ENCODE results near the gene PTPRN2.

The PTPRN2 gene

DNA sequence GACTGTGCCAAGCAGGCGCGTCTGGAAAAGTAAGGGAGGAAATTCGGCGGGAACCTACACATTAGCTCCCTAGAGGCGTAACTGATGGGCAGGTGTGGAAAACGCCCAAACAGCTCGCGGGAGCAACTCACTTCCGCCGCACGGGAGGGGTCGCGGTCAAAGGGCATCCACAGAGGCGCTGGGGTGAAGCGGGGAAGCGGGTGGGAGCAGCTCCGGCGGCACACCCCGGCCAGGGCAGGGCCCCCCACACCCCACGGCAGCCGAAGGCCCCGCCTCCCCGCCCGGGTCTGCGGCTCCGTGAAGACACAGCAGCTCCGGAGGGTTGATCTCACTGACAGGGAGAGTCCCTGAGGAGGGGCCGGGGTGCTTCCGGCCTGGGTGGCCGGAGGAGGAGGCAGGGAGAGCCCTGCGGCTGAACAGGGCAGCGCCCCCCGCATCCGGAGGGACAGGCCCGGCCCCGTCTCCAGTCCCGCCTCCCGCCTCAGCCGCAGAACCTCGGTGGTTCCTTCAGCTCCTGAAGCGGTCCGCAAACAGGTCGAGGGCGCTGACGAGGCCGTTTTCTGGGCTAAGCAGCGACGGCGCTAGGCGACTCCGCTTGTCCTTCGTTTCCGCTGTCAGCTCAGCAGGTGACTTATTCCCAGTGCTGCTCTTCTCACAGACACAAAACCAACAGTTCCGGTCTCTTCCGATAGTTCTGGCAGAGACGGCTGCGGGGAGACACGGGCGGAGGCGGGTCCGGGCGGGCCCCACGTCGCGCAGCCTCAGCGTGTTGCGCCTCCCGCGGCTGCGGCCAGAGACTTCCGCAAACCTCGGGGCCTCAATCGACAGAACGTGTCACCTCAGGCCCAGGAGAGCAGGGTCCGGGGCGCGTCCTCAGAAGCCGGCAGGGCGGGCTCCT, 974.7 kb downstream of the PTPRN2 start:
- Histone ChIP-seq H3K4me1 (ENCODE audit: control insufficient read depth, insufficient read depth, low read length) (no peaks in the 10 kb centered on the region), H3K27me3 (ENCODE audit: control insufficient read depth, insufficient read depth, low read length) (peaks cover 3% of the 10 kb centered on the region), H3K36me3 (ENCODE audit: control insufficient read depth, insufficient read depth, low read length) (no peaks in the 10 kb centered on the region), H3K4me3 (ENCODE audit: low read length) (peak overlapping the region; percentile 67), H3K27ac (ENCODE audit: low read depth, low read length) (no peak overlapping the region), H3K9ac (ENCODE audit: low read length) (no peak overlapping the region)

DNA sequence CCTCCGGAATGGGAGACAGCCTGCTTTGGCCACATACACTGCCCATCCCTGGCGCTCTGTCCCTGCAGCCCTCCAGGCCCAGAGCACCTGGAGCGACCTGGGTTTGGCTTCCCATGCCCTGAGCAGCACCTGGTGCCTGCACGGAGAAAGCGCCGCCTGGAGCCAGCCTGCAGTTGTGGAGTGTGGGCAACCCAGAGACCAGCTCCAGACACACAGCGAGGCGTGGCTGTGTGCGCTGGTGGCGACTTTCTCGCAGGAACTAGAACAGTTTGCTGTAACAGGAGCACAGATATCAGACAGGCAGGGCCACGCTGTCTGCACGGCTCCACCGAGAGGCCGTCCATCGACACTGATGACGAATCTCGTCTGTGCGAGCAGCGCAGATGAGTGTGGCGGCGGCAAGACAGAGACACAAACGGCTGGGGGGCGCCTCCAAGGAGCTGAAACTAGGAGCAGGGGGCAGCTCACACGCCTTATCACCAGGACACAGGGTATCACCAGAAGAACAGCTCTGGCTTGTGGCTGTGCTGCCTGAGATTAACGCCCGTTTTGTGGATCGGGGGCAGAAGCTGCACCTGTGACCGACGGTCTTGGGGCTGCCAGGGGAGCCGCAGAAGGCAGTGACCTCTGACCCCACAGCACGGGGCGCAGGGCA, 975.5 kb downstream of the PTPRN2 start:
- no peaks in the 10 kb centered on the region for H3K36me3 ChIP-seq (ENCODE audit: control insufficient read depth, insufficient read depth, low read length)
- peak overlapping the region; percentile 67 for H3K4me3 ChIP-seq (ENCODE audit: low read length)
- no peak overlapping the region for H3K27ac ChIP-seq (ENCODE audit: low read depth, low read length)
- H3K4me1 ChIP-seq (ENCODE audit: control insufficient read depth, insufficient read depth, low read length): no peaks in the 10 kb centered on the region
- H3K9ac ChIP-seq (ENCODE audit: low read length): no peak overlapping the region
- peaks cover 3% of the 10 kb centered on the region for H3K27me3 ChIP-seq (ENCODE audit: control insufficient read depth, insufficient read depth, low read length)

DNA sequence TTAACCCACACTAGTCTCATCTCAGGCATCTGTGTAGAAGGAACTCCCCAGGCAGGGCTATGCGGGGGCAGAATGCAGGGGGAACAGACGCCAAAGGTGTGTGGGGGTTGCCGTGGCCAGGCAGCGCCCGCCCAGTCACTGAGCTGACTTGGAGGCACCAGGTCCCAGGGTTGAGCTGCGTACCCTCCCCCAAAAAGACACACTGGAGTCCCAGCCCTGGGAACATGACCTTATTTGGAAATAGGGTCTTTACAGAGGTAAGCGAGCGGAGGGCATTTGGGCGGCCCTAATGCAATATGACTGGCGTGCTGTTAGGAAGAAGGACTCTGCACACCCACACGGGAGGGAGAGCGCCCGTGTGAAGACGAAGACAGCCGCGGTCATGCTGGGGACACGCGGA, 976.3 kb downstream of the PTPRN2 start:
- Histone ChIP-seq H3K4me3 (ENCODE audit: low read length) (no peak overlapping the region), H3K36me3 (ENCODE audit: control insufficient read depth, insufficient read depth, low read length) (no peaks in the 10 kb centered on the region), H3K9ac (ENCODE audit: low read length) (no peak overlapping the region), H3K27ac (ENCODE audit: low read depth, low read length) (no peak overlapping the region), H3K4me1 (ENCODE audit: control insufficient read depth, insufficient read depth, low read length) (no peaks in the 10 kb centered on the region), H3K27me3 (ENCODE audit: control insufficient read depth, insufficient read depth, low read length) (peaks cover 3% of the 10 kb centered on the region)

DNA sequence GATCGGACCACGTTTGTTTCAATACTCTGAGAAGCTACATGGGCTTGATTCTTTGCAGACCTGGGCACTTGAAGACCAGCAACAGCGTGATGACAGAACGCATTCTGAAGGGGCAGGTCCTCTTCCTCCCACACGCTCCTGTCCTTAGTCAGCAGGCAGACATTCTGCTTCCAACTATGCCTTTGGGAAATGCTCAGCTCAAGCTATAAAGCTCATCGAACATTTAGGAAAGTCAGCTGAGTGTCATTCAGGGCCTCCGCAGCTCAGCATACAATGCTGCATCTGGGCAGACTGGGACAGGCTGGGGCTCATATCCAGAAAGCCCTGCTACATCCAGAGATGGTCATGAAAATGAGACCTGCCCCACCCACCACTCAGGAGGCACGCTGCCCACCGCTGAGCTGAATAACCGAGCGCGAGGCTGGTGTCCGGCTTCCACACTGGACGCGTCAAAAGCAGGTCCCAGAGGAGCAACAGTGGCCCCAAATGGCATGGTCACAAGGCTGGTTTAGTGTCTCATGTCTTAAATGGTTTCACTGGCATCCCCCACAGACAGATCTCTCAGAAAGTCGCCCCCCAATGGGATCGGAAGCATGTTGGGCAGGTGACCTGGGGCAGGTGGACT, 976.8 kb downstream of the PTPRN2 start:
- no peaks in the 10 kb centered on the region for H3K36me3 ChIP-seq (ENCODE audit: control insufficient read depth, insufficient read depth, low read length)
- H3K27ac ChIP-seq (ENCODE audit: low read depth, low read length): no peak overlapping the region
- no peak overlapping the region for H3K4me3 ChIP-seq (ENCODE audit: low read length)
- no peak overlapping the region for H3K9ac ChIP-seq (ENCODE audit: low read length)
- H3K27me3 ChIP-seq (ENCODE audit: control insufficient read depth, insufficient read depth, low read length): peaks cover 3% of the 10 kb centered on the region
- no peaks in the 10 kb centered on the region for H3K4me1 ChIP-seq (ENCODE audit: control insufficient read depth, insufficient read depth, low read length)

DNA sequence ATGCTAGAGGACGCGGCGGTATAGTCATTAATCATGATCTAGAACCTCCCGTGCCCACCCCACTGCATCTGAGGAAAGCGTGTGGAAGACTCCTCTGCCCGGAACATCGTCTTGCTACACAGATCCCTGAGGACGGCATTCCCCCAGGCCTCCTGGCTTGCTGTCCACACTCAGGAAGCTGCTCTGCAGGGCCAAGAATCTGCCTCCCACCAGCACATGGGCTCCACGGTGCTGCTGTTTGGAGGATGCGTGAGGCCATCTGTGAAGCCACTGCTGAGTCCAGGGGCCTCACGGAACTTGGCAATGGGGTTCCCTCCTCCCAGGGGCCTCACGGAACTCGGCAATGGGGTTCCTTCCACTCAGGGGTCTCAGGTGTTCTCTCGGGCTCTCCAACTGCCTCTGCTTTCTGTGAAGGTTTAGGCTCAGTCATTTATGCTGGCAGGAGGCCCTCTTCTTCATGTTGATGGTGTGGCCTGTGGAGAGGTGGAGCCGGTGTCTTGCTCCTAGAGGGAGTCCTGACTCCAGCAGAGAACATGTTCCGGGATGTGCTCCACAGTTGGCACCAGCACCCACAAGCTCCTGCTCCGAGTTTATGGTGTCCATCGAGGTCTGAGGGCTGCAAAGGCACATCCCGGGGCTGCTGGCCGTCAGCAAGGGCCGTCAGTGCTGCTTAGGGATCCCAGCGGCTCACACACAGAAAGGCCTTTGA, 977.5 kb downstream of the PTPRN2 start:
- Histone ChIP-seq H3K4me3 (ENCODE audit: low read length) (no peak overlapping the region), H3K27ac (ENCODE audit: low read depth, low read length) (no peak overlapping the region), H3K36me3 (ENCODE audit: control insufficient read depth, insufficient read depth, low read length) (no peaks in the 10 kb centered on the region), H3K9ac (ENCODE audit: low read length) (no peak overlapping the region), H3K27me3 (ENCODE audit: control insufficient read depth, insufficient read depth, low read length) (peaks cover 3% of the 10 kb centered on the region), H3K4me1 (ENCODE audit: control insufficient read depth, insufficient read depth, low read length) (no peaks in the 10 kb centered on the region)

DNA sequence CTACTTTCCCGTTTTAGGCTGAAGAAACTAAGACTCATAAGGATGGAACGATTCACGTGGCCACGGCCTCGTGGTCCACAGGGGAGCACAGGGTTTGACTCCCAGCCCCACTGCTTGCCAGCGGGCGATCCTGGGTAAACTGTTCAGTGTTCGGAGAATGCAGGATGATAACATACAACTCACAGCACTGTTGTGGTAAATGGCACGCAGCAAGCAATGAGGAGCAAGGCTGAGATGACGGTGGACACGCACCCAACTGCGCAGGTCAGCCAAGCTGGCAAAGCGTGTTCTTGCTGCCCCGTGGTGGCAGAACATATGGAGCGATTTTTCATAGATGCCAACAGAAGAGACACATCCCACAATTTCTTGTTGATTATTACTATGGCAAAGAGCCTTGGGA, 978.1 kb downstream of the PTPRN2 start:
- Histone ChIP-seq H3K9ac (ENCODE audit: low read length) (no peak overlapping the region), H3K36me3 (ENCODE audit: control insufficient read depth, insufficient read depth, low read length) (no peaks in the 10 kb centered on the region), H3K4me3 (ENCODE audit: low read length) (no peak overlapping the region), H3K27me3 (ENCODE audit: control insufficient read depth, insufficient read depth, low read length) (peaks cover 3% of the 10 kb centered on the region), H3K27ac (ENCODE audit: low read depth, low read length) (no peak overlapping the region), H3K4me1 (ENCODE audit: control insufficient read depth, insufficient read depth, low read length) (no peaks in the 10 kb centered on the region)

- H3K36me3 ChIP-seq (ENCODE audit: control insufficient read depth, insufficient read depth, low read length): no peaks in the 10 kb centered on the region
Observed at GRCh38 chr7:157607218-157607617, 980.4 kb downstream of the PTPRN2 start.

GRCh38 chr7:157606140-157606539, 981.5 kb downstream of the PTPRN2 start:
- H3K4me3 ChIP-seq (ENCODE audit: low read length): no peak overlapping the region
- H3K27ac ChIP-seq (ENCODE audit: low read depth, low read length): no peak overlapping the region
- H3K9ac ChIP-seq (ENCODE audit: low read length): no peak overlapping the region
- peaks cover 3% of the 10 kb centered on the region for H3K27me3 ChIP-seq (ENCODE audit: control insufficient read depth, insufficient read depth, low read length)
- H3K4me1 ChIP-seq (ENCODE audit: control insufficient read depth, insufficient read depth, low read length): no peaks in the 10 kb centered on the region
- H3K36me3 ChIP-seq (ENCODE audit: control insufficient read depth, insufficient read depth, low read length): no peaks in the 10 kb centered on the region

More at GRCh38 chr7:157607218-157607617, 980.4 kb downstream of the PTPRN2 start:
- Histone ChIP-seq H3K27ac (ENCODE audit: low read depth, low read length) (no peak overlapping the region), H3K27me3 (ENCODE audit: control insufficient read depth, insufficient read depth, low read length) (peaks cover 3% of the 10 kb centered on the region), H3K4me3 (ENCODE audit: low read length) (no peak overlapping the region), H3K4me1 (ENCODE audit: control insufficient read depth, insufficient read depth, low read length) (no peaks in the 10 kb centered on the region), H3K9ac (ENCODE audit: low read length) (no peak overlapping the region)

DNA sequence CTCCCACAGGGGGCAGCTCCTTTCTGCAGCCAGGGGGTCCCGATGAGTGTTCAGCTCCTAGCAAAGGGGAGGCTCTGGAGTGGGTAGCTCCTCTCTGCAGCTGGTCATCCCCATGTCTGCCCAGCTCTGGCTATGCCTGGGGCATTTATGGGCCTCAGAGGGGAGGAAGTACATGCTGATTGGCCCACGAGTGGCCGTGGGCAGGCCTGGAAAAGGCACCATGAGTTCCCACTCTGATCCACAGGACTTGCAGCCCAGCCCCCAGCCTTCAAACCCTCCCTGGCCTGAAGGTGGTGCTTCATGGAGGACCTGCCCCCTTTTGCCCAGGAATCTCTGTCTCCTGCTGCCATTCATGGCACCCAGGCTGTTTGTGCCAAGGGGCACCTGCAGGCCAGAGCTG, 982.0 kb downstream of the PTPRN2 start:
- no peaks in the 10 kb centered on the region for H3K4me1 ChIP-seq (ENCODE audit: control insufficient read depth, insufficient read depth, low read length)
- H3K27me3 ChIP-seq (ENCODE audit: control insufficient read depth, insufficient read depth, low read length): peaks cover 3% of the 10 kb centered on the region

DNA sequence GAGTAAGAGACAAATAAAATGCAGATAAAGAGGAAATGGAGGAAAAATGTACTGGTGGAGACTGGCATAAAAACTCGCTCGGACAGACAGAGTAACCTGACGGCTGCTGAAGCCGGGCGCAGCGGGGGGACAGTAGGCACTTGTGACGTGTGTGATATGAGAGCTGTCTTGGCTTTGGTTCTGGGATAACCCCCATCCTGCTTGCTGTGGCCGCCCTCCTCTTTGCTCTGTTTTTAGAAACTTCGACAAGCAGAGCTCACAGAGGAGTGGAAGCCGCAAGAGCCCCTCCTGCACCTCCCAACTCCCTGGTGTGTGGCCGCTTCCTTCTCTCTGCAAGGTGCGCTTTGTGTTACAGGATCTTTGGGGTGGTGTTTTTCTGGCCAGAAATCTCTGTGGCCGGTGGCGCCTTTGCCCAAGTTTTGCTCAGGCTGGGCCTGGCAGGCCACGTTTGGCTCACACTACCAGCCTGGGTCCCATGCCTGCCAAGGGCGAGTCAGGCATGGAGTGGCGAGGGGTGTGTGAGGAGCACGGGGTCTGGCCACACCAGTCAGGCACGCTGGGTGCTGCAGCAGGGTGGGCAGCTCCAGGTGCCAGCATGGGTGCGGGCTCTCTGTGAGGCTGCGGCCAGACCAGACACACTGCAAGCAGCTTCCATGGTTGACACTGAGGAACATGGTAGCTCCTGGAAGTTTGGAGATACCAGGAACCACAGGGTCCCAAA, 982.8 kb downstream of the PTPRN2 start:
- no peaks in the 10 kb centered on the region for H3K4me1 ChIP-seq (ENCODE audit: control insufficient read depth, insufficient read depth, low read length)
- H3K4me3 ChIP-seq (ENCODE audit: low read length): no peak overlapping the region
- H3K36me3 ChIP-seq (ENCODE audit: control insufficient read depth, insufficient read depth, low read length): no peaks in the 10 kb centered on the region
- no peak overlapping the region for H3K27ac ChIP-seq (ENCODE audit: low read depth, low read length)
- H3K9ac ChIP-seq (ENCODE audit: low read length): no peak overlapping the region
- H3K27me3 ChIP-seq (ENCODE audit: control insufficient read depth, insufficient read depth, low read length): peaks cover 3% of the 10 kb centered on the region

More for the DNA sequence above, 982.0 kb downstream of the PTPRN2 start:
- no peak overlapping the region for H3K4me3 ChIP-seq (ENCODE audit: low read length)
- no peaks in the 10 kb centered on the region for H3K36me3 ChIP-seq (ENCODE audit: control insufficient read depth, insufficient read depth, low read length)
- H3K27ac ChIP-seq (ENCODE audit: low read depth, low read length): no peak overlapping the region
- no peak overlapping the region for H3K9ac ChIP-seq (ENCODE audit: low read length)

GRCh38 chr7:157603716-157604115, 983.9 kb downstream of the PTPRN2 start:
- peaks cover 3% of the 10 kb centered on the region for H3K27me3 ChIP-seq (ENCODE audit: control insufficient read depth, insufficient read depth, low read length)
- no peak overlapping the region for H3K27ac ChIP-seq (ENCODE audit: low read depth, low read length)
- no peaks in the 10 kb centered on the region for H3K36me3 ChIP-seq (ENCODE audit: control insufficient read depth, insufficient read depth, low read length)
- H3K4me1 ChIP-seq (ENCODE audit: control insufficient read depth, insufficient read depth, low read length): no peaks in the 10 kb centered on the region
- no peak overlapping the region for H3K9ac ChIP-seq (ENCODE audit: low read length)
- H3K4me3 ChIP-seq (ENCODE audit: low read length): no peak overlapping the region
